Stimulated activated CD4-positive, alpha-beta T cell treated with anti-CD3 and anti-CD28 coated beads, TNF-alpha, amount 100 ng/mL, for 4 hours (primary cell): ENCODE results near the gene ABCC3.

Experiments used
- DNase-seq, 3 experiments: peaks; one replicate each; pipeline ENCODE4 v3.0.0-alpha.2; 2020; ENCODE audit warnings: low read depth in 3 of 3

The ABCC3 gene

DNA sequence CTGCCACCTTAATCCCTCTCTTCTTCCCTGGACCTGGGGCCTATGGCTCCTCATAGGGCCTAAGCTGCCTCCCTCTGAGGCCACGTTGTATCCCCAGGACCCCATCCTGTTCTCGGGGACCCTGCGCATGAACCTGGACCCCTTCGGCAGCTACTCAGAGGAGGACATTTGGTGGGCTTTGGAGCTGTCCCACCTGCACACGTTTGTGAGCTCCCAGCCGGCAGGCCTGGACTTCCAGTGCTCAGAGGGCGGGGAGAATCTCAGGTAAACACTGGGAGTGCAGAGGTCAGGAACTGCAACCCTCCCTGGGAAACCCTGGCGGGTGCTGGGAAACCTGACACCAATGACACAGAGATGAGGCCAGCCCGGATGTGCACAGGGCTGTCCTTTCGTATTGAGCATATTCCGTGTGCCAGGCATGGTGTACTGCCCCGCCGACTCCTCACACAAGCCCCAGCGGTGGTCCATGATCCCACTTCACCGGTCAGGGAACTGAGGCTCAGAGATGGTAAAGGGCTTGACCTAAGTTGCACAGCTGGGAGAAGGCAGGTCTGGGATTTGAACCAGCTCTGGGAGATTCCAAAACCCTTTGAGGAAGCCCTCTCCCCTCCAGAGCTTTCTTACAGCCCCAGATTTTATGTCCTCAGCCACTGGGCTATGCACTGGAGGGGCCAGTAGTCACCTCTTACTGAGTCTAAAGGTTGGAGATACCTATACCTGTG, 50.1 kb downstream of the ABCC3 start:
- no peak for DNase-seq

DNA sequence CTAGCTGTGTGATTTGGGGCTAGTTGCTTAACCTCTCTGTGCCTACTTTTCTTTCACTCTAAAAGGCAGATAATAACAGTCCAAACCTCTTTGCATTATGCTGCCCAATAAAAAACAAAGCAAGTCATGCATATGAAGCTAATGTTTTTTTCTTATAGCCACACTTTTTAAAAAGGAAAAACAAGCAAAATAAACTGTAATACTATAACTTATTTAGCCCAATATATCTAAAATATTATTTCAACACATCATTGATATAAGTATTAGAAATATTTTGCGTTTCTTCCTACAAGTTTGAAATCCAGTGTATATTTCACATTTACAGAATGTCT, 50.6 kb downstream of the ABCC3 start:
- no peak for DNase-seq

DNA sequence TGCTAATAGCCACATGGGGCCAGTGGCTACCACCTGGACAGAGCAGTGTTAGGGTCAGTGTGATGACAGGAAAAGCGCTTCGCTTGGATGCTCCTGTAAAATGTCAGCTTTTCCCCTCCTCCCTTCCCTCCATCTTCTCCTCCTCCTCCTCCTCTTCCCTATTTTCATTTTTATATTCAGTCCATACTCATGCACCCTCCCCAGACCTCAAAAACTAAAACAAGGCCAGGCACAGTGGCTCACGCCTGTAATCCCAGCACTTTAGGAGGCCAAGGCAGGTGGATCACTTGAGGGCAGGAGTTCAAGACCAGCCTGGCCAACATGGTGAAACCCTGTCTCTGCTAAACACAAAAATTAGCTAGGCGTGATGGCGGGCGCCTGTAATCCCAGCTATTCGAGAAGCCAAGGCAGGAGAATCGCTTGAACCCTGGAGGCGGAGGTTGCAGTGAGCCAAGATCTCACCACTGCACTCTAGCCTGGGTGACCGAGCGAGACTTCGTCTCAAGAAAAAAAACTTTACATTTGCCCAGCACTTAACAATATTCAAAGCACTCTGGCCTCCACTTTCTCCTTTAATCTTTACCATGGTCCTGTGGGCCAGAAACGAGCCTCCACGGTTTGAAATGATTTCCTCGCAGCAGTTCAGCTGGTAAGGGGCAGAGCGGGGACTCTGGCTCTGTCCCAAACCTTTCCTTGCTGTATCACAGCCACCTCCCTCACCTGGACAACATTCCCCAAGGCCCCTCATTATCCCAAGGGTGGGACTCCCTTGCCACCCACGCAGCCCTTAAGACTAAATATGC, 51.2 kb downstream of the ABCC3 start:
- DNase-seq: no peak

DNA sequence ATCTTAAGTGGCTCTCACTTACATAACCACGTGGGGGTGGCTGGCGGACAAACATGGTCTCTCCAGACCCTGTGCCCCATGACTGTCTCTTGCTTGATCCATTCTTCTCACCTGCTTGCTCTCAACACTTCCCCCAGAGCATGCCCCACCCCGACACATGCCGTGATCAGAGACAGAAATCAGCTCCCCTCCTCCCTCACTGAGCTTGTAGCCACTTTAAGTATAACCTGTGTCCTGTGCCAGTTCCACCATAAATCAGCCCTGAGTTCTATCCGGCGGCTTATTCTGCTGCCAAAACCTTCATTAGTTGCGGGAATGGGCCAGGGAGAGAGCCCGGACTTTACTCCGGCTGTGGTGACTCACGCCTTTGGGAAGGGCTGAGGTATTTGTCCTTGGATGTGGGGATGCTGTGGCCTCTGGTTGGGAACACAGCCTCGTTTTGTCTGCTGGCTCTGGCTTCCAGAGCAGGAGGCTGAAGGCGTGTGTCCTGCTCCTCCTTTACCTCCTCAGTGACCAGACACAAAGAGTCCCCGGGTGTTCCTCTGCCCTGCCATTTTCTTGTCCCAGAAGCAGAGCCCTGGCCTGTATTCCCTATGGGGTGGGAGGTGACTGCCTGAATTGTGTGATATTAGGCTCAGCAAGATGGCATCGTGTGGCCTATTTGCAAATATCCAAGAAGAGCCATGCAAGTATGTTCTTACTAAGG, 52.0 kb downstream of the ABCC3 start:
- no peak for DNase-seq

DNA sequence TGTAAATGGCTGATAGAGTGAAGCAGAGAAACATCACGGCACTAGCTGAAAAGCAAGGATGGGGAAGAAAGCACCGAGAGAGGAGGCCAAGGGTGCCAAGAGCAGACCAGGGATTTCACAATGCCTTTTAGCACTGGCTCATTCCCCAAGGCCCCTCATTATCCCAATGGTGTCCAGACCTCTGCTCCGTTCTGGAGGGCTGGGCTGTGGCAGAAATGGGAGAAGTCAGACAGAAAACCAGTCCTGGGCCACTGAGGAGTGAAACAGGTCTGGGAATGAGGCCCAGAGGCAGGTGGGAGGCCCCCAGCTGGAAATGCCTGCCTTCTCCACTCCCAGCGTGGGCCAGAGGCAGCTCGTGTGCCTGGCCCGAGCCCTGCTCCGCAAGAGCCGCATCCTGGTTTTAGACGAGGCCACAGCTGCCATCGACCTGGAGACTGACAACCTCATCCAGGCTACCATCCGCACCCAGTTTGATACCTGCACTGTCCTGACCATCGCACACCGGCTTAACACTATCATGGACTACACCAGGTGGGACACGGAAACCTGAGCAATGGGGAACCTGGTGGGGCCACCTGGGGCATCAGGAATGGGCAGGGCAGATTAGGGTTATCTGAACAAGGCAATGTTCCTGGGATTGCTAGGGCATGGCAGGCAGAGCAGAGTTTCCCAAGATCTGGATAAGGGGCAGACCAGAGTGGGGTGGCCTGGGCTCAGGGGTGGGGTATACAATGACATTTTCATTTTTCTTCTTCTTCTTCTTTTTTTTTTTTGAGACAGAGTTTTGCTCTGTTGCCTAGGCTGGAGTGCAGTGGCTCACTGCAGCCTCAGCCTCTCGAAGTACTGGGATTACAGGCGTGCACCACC, 52.8 kb downstream of the ABCC3 start:
- DNase-seq: no peak

DNA sequence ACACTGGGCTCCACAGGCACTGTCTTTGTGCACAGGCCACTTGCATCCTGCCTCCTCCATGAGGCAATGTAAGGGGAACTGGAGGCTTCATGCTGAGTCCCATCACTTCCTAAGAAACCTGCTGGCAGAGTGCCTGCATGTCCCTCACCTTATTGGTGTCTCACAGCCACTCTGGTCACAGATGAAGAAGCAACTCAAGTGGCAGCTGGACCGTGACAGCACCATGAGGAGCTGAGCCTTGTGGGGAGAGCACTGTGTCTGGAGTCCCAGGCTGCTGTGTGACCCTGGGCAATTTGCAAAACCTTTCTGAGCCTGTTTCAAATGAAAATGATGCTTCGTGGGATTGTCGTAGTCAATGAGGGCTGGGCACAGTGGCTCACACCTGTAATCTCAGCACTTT, 53.6 kb downstream of the ABCC3 start:
- DNase-seq: no peak

DNA sequence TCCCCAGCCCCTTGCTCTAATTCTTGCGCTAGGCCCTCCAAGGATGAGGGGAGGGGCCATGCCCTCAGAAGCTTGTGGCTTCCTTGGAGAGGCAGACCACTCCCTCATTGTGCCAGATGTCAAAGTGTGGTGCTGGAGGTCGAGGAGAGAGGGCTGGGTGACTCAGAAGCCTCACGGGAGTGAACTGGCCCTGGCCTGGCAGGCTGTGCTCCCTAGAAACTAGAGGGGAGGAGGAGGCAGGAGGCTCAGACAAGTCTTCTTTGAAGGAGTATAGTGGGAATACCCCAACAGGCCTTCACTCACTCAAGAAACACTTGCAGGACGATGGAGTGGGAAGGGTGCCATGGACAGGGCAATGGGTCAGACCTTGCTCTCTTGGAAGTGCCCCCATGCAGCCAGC, 54.6 kb downstream of the ABCC3 start:
- DNase-seq: no peak

DNA sequence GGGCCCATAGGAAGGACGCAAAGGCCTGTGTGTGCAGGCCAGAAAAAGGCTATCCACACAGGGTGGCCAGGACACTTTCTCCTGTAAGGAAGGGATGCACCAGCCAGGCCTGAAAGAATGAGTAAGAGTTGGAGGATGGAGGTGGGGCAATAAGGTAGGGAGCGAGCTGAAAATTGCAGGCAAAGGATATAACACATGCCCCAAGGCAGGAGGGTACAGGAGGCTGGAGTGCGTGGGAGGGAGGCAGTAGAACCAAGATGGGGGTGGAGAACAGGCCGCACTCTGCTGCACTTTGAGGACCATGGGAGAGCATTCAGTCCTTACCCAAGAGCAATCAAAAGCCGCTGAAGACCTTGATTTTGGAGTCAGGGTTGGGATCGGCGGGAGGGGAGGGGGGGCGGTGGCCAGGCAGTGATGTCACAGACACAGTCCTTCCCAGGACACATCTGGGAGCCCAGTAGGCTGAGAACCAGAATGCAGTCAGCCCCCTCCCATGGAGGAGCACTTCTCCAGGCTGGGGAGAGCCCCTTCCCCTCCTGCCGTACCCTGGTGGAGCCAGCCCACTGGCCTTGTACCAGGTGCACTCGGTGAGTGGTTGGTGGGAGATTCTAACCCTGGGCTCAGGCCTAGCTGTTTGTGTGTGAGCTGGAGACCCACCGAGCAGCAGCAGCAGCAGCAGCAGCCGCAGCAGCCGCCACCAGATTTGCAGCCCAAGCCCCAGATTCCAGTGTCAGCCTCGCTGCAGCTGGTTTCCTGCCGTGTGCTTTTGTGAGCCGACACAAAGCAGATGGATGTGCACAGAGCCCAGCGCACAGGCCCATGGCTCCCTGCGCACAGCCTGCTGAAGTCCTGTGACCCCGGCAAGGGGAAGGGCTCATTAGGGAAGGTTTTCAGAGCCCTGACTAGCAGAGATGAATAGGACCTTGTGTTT, 55.5 kb downstream of the ABCC3 start:
- DNase-seq: no peak

DNA sequence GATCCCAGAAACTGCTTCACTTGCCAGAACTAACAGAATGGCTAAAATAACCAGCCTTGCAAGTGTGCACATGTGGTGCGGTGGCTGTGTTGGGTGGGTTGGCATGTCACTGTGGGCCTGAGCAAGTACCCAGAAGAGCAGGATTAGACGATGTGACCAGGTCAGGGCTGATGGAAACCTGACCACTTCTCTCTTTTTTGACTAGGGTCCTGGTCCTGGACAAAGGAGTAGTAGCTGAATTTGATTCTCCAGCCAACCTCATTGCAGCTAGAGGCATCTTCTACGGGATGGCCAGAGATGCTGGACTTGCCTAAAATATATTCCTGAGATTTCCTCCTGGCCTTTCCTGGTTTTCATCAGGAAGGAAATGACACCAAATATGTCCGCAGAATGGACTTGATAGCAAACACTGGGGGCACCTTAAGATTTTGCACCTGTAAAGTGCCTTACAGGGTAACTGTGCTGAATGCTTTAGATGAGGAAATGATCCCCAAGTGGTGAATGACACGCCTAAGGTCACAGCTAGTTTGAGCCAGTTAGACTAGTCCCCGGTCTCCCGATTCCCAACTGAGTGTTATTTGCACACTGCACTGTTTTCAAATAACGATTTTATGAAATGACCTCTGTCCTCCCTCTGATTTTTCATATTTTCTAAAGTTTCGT, 56.3 kb downstream of the ABCC3 start:
- DNase-seq: no peak

DNA sequence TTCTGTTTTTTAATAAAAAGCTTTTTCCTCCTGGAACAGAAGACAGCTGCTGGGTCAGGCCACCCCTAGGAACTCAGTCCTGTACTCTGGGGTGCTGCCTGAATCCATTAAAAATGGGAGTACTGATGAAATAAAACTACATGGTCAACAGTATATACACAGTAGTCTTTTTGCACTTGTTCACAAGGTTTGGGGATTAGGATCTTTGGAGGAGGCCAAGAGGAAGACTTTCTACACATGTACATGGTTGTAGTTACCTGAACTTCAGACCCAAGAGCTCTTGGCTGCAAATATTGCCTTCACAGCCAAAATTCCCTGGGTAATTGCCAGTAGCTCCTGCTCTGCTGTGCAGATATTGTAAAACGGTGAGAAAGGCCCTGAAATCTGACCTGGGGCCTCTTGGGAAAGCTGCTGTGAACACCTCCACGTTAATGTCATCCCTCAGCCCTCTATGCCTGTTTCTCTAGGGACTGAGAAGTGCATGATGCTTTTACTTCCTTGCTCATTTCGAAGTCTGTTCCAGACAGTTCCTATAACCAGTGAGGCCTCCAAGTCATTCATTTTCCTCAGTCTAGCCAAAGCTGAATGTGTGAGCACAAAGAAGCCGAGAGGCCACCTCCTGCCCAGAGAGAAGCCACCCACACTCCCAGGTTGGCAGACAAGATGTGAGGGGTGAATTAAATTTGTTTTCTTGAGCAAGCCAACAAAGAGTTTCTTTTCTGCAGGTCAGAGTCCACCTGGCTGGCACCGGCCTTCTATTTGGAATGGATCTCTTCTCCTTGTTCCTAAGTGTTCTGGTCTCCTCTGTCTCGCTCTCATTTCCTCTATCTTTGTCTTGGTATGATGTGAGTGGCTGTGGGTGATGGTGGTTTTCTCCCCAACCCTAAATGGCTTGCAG, 57.1 kb downstream of the ABCC3 start:
- DNase-seq: no peak

DNA sequence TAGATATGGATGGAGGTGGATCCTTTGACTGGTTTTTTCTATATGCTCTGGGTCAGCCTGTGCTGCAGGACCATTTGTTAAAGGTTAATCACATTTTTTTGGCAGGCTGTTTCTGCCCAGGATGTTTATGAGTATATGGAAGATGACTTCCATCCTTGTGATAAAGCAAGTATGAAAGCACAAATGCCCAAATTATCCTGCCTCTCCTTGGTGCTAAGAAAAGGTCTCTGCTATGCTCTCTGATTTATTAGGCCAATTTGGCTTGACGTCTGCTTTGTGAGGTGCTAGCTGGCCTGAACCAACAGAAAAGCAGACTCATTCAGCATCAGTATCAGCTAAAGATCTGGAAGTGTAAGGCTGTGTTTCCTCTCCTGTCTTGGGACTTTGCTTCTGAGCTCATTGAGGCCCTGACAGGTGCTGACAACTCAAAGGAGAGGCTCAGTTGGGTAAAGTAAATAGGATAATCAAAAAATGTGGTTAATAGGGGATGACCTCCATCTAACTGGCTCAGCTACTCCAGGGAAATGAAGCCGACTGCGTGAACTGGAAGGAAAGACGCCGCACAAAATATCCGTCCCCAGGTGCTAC, 57.9 kb downstream of the ABCC3 start:
- DNase-seq: no peak

DNA sequence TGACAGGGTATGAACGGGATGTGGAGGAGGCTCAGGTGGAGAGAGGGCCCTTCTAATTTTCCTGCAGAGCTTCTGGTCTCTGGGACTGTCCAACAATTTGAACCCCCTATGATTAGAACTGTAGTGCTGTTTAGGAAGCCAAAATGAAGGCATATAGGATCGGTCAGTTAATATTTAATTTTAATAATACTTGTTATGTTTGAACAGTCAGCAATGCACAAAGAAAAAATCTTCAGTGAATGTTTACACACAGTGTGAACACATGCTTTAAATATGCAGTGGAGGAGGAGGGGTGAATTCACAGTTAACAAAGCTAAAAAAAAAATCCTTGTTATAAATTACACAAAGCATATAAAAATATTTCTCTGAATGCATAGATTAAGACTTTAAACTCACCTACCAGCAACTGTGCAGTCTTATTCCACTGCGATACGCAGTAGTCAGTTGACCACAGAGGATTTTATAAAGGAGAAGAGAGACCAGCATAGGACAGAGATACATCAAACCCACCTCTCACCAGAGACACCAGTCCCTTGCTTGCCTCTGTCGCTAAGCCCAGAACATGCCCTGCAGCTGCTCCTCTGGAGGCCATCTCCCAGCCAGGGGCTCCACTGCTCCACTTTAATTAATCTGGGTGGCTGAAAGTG, 58.5 kb downstream of the ABCC3 start:
- DNase-seq: no peak

DNA sequence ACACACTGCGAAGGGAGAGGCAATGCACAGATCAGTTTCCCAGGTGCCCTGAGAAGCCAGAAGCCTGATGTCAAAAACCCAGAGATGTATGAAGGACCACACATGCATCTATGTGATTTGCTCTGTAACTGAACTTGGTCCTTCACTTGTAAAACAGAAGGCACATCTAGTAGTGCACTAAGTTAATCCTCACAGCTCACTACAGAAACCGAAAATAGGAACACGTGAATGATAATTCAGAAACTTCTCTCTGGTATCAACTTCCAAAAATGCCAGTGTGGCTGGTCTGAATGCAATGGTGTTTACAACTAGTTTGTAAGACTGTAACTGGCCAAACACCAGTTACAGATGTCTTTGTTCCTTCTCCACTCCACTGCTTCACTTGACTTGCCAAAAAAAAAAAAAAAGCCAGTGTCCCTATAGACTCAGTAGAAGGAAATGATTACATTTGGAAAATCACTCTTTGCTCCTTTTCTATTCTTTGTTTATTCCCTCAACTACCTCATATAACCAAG, 61.7 kb downstream of the ABCC3 start:
- DNase-seq: no peak

DNA sequence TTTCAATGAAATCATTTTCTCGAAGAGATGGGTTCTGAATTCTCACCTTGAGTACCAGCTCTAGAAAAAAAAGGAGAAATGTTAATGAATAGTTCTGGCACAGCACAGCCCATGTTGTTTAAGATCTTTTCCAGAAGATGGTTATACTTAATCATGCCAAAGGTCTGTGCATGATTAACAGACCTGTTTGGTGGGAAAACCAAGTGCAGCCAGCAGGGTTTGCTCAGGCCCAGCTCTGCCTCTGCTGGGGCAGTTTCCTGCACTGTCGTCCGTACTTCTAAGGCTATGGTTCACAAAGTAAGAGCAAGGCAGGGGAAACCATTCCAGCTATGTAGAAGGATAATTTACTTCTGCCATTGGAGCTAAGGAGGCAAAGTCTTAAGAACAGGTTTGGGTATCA, 62.4 kb downstream of the ABCC3 start:
- no peak for DNase-seq

DNA sequence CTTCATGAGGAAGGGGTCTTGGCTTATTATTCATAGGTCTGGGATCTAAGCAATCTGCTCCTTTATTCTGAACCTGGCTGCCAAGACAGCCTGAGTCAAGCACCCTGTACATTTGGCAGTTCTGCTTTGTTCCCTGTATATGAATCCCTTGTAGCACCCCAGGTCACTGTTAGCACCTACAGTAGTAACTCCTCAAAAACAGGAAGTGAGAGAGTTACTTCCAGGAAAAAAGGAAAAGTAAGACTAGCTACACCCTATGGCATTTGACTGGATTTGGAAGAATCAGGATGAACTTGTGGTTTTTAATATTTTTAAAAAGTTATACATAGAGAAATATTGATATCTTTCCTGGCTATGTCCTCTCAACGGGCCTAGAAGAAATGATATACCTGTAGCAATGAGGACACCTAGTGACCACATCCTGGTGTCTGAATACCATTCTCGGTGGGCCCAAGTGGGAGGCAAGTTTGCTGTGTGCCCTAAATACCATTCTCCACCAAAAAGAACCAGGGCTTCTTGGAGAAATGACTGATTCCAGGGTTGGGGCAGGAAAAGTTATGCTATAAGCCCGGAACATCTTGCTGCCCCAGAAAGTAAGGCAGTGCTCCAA, 63.1 kb downstream of the ABCC3 start:
- DNase-seq: no peak

DNA sequence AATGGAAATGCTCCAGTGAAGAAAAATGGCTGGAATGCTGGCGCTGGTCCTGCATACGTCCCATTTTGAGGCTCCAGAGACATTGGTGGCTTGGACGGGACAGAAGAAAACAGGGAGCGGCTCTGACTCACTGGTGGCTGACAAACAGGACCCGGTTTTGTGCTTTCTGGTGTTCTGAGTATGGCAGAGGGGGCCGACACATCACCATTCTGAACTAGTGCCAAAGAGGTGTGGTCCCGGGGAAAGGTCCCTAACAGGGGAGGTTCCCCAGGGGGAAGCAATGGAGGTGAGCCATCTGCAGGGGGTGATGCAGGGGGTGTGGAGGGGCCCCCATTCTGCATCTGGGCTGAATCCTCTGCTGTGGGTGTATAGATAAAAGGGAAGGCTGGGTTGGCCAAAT, 64.7 kb downstream of the ABCC3 start:
- DNase-seq: no peak

DNA sequence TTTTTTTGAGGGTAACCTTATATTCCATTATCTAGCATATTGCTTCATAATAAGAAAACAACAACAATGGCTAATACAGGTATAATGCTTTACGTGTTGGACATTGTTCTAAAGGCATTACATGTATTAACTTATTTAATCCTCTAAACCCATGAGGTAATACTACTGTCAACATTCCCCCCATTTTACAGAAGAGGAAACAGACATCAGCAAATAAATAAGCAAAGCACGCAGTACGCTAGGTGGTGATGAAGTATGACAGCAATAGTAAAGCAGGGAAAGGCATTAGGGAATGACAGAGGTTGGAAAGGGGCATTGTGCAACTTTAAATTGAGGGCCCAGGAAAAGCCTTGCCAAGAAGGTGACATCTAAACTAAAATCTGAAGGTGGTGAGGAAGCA, 68.5 kb downstream of the ABCC3 start:
- no peak for DNase-seq
